ENCODE results near the gene RALB.
"Not testable (repeated sequence)": the region's sequence is repeated elsewhere in the genome, so short reads cannot be mapped to it uniquely, and the experiment has no call there.

Gene RALB

GRCh38 chr2:120315367-120316033 is 62.8 kb downstream of the RALB start:
- H3K4me1 ChIP-seq (ENCODE audit: control insufficient read depth in 1 of 2, insufficient read depth in 2 of 2, low read length in 2 of 2): peaks cover 0 to 13% of the 10 kb centered on the region in 2 donors
- no peak overlapping the region for H3K4me3 ChIP-seq (ENCODE audit: low read depth in 1 of 2, low read length in 2 of 2)
- H3K27me3 ChIP-seq (ENCODE audit: low read depth, low read length): no peaks in the 10 kb centered on the region
- H3K9me3 ChIP-seq (ENCODE audit: control insufficient read depth in 1 of 2, low read length in 2 of 2): no peaks in the 10 kb centered on the region
- H3K27ac ChIP-seq (ENCODE audit: low read length): no peak overlapping the region
- no peaks in the 10 kb centered on the region for H3K36me3 ChIP-seq (ENCODE audit: control insufficient read depth in 1 of 2, insufficient read depth in 2 of 2, low read length in 2 of 2)

- Histone ChIP-seq H3K27ac (ENCODE audit: low read length) (no peak overlapping the region), H3K27me3 (ENCODE audit: low read depth, low read length) (no peaks in the 10 kb centered on the region), H3K4me3 (ENCODE audit: low read depth in 1 of 2, low read length in 2 of 2) (no peak overlapping the region), H3K36me3 (ENCODE audit: control insufficient read depth in 1 of 2, insufficient read depth in 2 of 2, low read length in 2 of 2) (no peaks in the 10 kb centered on the region), H3K4me1 (ENCODE audit: control insufficient read depth in 1 of 2, insufficient read depth in 2 of 2, low read length in 2 of 2) (peaks cover 0 to 13% of the 10 kb centered on the region in 2 donors), H3K9me3 (ENCODE audit: control insufficient read depth in 1 of 2, low read length in 2 of 2) (no peaks in the 10 kb centered on the region)
Measured at GRCh38 chr2:120316071-120316470, 63.4 kb downstream of the RALB start.

- Histone ChIP-seq H3K27me3 (ENCODE audit: low read depth, low read length) (no peaks in the 10 kb centered on the region), H3K9me3 (ENCODE audit: control insufficient read depth in 1 of 2, low read length in 2 of 2) (no peaks in the 10 kb centered on the region), H3K36me3 (ENCODE audit: control insufficient read depth in 1 of 2, insufficient read depth in 2 of 2, low read length in 2 of 2) (no peaks in the 10 kb centered on the region), H3K4me3 (ENCODE audit: low read depth in 1 of 2, low read length in 2 of 2) (no peak overlapping the region), H3K4me1 (ENCODE audit: control insufficient read depth in 1 of 2, insufficient read depth in 2 of 2, low read length in 2 of 2) (peaks cover 0 to 13% of the 10 kb centered on the region in 2 donors), H3K27ac (ENCODE audit: low read length) (no peak overlapping the region)
Measured at GRCh38 chr2:120316528-120317179, 64.0 kb downstream of the RALB start.

- Histone ChIP-seq H3K27me3 (ENCODE audit: low read depth, low read length) (no peaks in the 10 kb centered on the region), H3K4me1 (ENCODE audit: control insufficient read depth in 1 of 2, insufficient read depth in 2 of 2, low read length in 2 of 2) (peaks cover 0 to 13% of the 10 kb centered on the region in 2 donors), H3K27ac (ENCODE audit: low read length) (no peak overlapping the region), H3K36me3 (ENCODE audit: control insufficient read depth in 1 of 2, insufficient read depth in 2 of 2, low read length in 2 of 2) (no peaks in the 10 kb centered on the region), H3K4me3 (ENCODE audit: low read depth in 1 of 2, low read length in 2 of 2) (no peak overlapping the region), H3K9me3 (ENCODE audit: control insufficient read depth in 1 of 2, low read length in 2 of 2) (no peaks in the 10 kb centered on the region)
Measured at GRCh38 chr2:120317180-120317533, 64.5 kb downstream of the RALB start.

GRCh38 chr2:120317916-120318315 is 65.3 kb downstream of the RALB start:
- Histone ChIP-seq H3K36me3 (ENCODE audit: control insufficient read depth in 1 of 2, insufficient read depth in 2 of 2, low read length in 2 of 2) (no peaks in the 10 kb centered on the region), H3K9me3 (ENCODE audit: control insufficient read depth in 1 of 2, low read length in 2 of 2) (no peaks in the 10 kb centered on the region), H3K27me3 (ENCODE audit: low read depth, low read length) (no peaks in the 10 kb centered on the region), H3K4me1 (ENCODE audit: control insufficient read depth in 1 of 2, insufficient read depth in 2 of 2, low read length in 2 of 2) (peaks cover 0 to 8% of the 10 kb centered on the region in 2 donors), H3K4me3 (ENCODE audit: low read depth in 1 of 2, low read length in 2 of 2) (no peak overlapping the region), H3K27ac (ENCODE audit: low read length) (no peak overlapping the region)

- Histone ChIP-seq H3K4me3 (ENCODE audit: low read depth in 1 of 2, low read length in 2 of 2) (no peak overlapping the region), H3K36me3 (ENCODE audit: control insufficient read depth in 1 of 2, insufficient read depth in 2 of 2, low read length in 2 of 2) (no peaks in the 10 kb centered on the region), H3K4me1 (ENCODE audit: control insufficient read depth in 1 of 2, insufficient read depth in 2 of 2, low read length in 2 of 2) (peaks cover 0 to 8% of the 10 kb centered on the region in 2 donors), H3K27ac (ENCODE audit: low read length) (no peak overlapping the region), H3K9me3 (ENCODE audit: control insufficient read depth in 1 of 2, low read length in 2 of 2) (no peaks in the 10 kb centered on the region), H3K27me3 (ENCODE audit: low read depth, low read length) (no peaks in the 10 kb centered on the region)
Measured at GRCh38 chr2:120318626-120319025, 66.0 kb downstream of the RALB start.

- no peak overlapping the region for H3K27ac ChIP-seq (ENCODE audit: low read length)
- H3K4me1 ChIP-seq (ENCODE audit: control insufficient read depth in 1 of 2, insufficient read depth in 2 of 2, low read length in 2 of 2): peaks cover 0 to 8% of the 10 kb centered on the region in 2 donors
Measured at GRCh38 chr2:120319123-120319522, 66.5 kb downstream of the RALB start.

GRCh38 chr2:120319686-120320317 is 67.2 kb downstream of the RALB start:
- Histone ChIP-seq H3K27ac (ENCODE audit: low read length) (no peak overlapping the region), H3K27me3 (ENCODE audit: low read depth, low read length) (no peaks in the 10 kb centered on the region), H3K9me3 (ENCODE audit: control insufficient read depth in 1 of 2, low read length in 2 of 2) (no peaks in the 10 kb centered on the region), H3K36me3 (ENCODE audit: control insufficient read depth in 1 of 2, insufficient read depth in 2 of 2, low read length in 2 of 2) (no peaks in the 10 kb centered on the region), H3K4me3 (ENCODE audit: low read depth in 1 of 2, low read length in 2 of 2) (no peak overlapping the region), H3K4me1 (ENCODE audit: control insufficient read depth in 1 of 2, insufficient read depth in 2 of 2, low read length in 2 of 2) (peaks cover 0 to 8% of the 10 kb centered on the region in 2 donors)

More at GRCh38 chr2:120319123-120319522, 66.5 kb downstream of the RALB start:
- H3K36me3 ChIP-seq (ENCODE audit: control insufficient read depth in 1 of 2, insufficient read depth in 2 of 2, low read length in 2 of 2): no peaks in the 10 kb centered on the region
- H3K4me3 ChIP-seq (ENCODE audit: low read depth in 1 of 2, low read length in 2 of 2): no peak overlapping the region
- no peaks in the 10 kb centered on the region for H3K27me3 ChIP-seq (ENCODE audit: low read depth, low read length)
- no peaks in the 10 kb centered on the region for H3K9me3 ChIP-seq (ENCODE audit: control insufficient read depth in 1 of 2, low read length in 2 of 2)

- no peaks in the 10 kb centered on the region for H3K9me3 ChIP-seq (ENCODE audit: control insufficient read depth in 1 of 2, low read length in 2 of 2)
- H3K4me3 ChIP-seq (ENCODE audit: low read depth in 1 of 2, low read length in 2 of 2): no peak overlapping the region
- no peaks in the 10 kb centered on the region for H3K36me3 ChIP-seq (ENCODE audit: control insufficient read depth in 1 of 2, insufficient read depth in 2 of 2, low read length in 2 of 2)
- H3K27ac ChIP-seq (ENCODE audit: low read length): no peak overlapping the region
- no peaks in the 10 kb centered on the region for H3K27me3 ChIP-seq (ENCODE audit: low read depth, low read length)
- peaks cover 0 to 8% of the 10 kb centered on the region in 2 donors for H3K4me1 ChIP-seq (ENCODE audit: control insufficient read depth in 1 of 2, insufficient read depth in 2 of 2, low read length in 2 of 2)
Measured at GRCh38 chr2:120320318-120320851, 67.7 kb downstream of the RALB start.

GRCh38 chr2:120320887-120321556 is 68.4 kb downstream of the RALB start:
- not testable (repeated sequence) for H3K9me3 ChIP-seq (ENCODE audit: control insufficient read depth in 1 of 2, low read length in 2 of 2); H3K4me3 ChIP-seq (ENCODE audit: low read depth in 1 of 2, low read length in 2 of 2); H3K27me3 ChIP-seq (ENCODE audit: low read depth, low read length); H3K4me1 ChIP-seq (ENCODE audit: control insufficient read depth in 1 of 2, insufficient read depth in 2 of 2, low read length in 2 of 2); H3K27ac ChIP-seq (ENCODE audit: low read length); H3K36me3 ChIP-seq (ENCODE audit: control insufficient read depth in 1 of 2, insufficient read depth in 2 of 2, low read length in 2 of 2)

- Histone ChIP-seq H3K36me3 (ENCODE audit: control insufficient read depth in 1 of 2, insufficient read depth in 2 of 2, low read length in 2 of 2) (no peaks in the 10 kb centered on the region), H3K4me1 (ENCODE audit: control insufficient read depth in 1 of 2, insufficient read depth in 2 of 2, low read length in 2 of 2) (peaks cover 0 to 8% of the 10 kb centered on the region in 2 donors), H3K9me3 (ENCODE audit: control insufficient read depth in 1 of 2, low read length in 2 of 2) (no peaks in the 10 kb centered on the region), H3K4me3 (ENCODE audit: low read depth in 1 of 2, low read length in 2 of 2) (no peak overlapping the region), H3K27ac (ENCODE audit: low read length) (no peak overlapping the region), H3K27me3 (ENCODE audit: low read depth, low read length) (no peaks in the 10 kb centered on the region)
Measured at GRCh38 chr2:120321721-120322284, 69.2 kb downstream of the RALB start.
